Panc1 (cell line): ENCODE measurements around the gene RBPMS2. TPM values are rescaled to one million over a fixed set of nuclear protein-coding genes. Genes with fewer than 3 reads are reported as not detected.
A peak's percentile ranks its signal among the peaks of the same experiment; 100 is the strongest.

Source experiments
- ATAC-seq: fragments of 200-7000 bp; cut with Tn5 transposase; 2 replicates; pipeline ENCODE4 v1.9.1; 2020; ENCODE audit warnings: mild to moderate bottlenecking, moderate library complexity
- BruUV-seq: library from RNA; stranded (reverse); fragments of 400-500 nt; replicated peaks from 2 replicates; lab custom pipeline; 2021; lab: Mats Ljungman, UMichigan
- CTCF ChIA-PET: fragments of 300-600 bp; sonication (Branson Sonifier 250); formaldehyde crosslinking; loops from one replicate; lab custom pipeline; 2022; ENCODE audit warnings: antibody characterized with exemption; lab: Charles Lee
- POLR2A ChIA-PET: fragments of 300-600 bp; sonication (Branson Sonifier 250); formaldehyde crosslinking; loops from one replicate; lab custom pipeline; 2022; ENCODE audit warnings: antibody characterized with exemption; lab: Charles Lee
- DNase-seq: peaks from one replicate; pipeline ENCODE4 v3.0.0-alpha.2; 2010; ENCODE audit warnings: low read depth, low spot score
- H3K27ac ChIP-seq: 2 replicates; pipeline ENCODE4 v1.5.1; 2011; ENCODE audit warnings: mild to moderate bottlenecking, low read length, inconsistent platforms
- H3K27me3 ChIP-seq: fragments of 200-500 bp; sonication (Bioruptor generic); 2 replicates; pipeline ENCODE4 v1.6.0; 2014; ENCODE audit warnings: low read length, inconsistent platforms; ENCODE audit not compliant: control insufficient read depth, insufficient read depth
- H3K36me3 ChIP-seq: fragments of 200-500 bp; sonication (Bioruptor generic); 2 replicates; pipeline ENCODE4 v1.5.1; 2014; ENCODE audit warnings: inconsistent platforms, mild to moderate bottlenecking, low read length, moderate library complexity; ENCODE audit not compliant: control insufficient read depth, insufficient read depth
- H3K4me1 ChIP-seq: 2 replicates; pipeline ENCODE4 v1.5.1; 2011; ENCODE audit warnings: inconsistent platforms, mild to moderate bottlenecking, low read length, moderate library complexity; ENCODE audit not compliant: control insufficient read depth, insufficient read depth
- H3K4me3 ChIP-seq, 2 experiments: 2 replicates each; pipeline ENCODE4 v1.5.1; 2011 to 2012; ENCODE audit warnings: low read depth in 2 of 2, low read length in 2 of 2, mild to moderate bottlenecking in 2 of 2, inconsistent platforms in 1 of 2, moderate library complexity in 1 of 2
- H3K9me3 ChIP-seq: fragments of 200-500 bp; sonication (Bioruptor generic); 2 replicates; pipeline ENCODE4 v1.5.1; 2014; ENCODE audit warnings: low read depth, mild to moderate bottlenecking, inconsistent platforms, low read length, moderate library complexity; ENCODE audit not compliant: control insufficient read depth, insufficient read depth
- POLR2AphosphoS5 ChIP-seq: IDR thresholded peaks from 2 replicates; pipeline ENCODE4 v1.6.1; 2012; ENCODE audit warnings: mild to moderate bottlenecking, low read depth, low read length, moderate library complexity
- SIN3A ChIP-seq: IDR thresholded peaks from 2 replicates; pipeline ENCODE4 v1.6.1; 2012; ENCODE audit warnings: low read depth, mild to moderate bottlenecking, low read length, moderate library complexity, borderline replicate concordance; ENCODE audit not compliant: insufficient read depth
- TCF7L2 ChIP-seq: IDR thresholded peaks from 2 replicates; pipeline ENCODE4 v1.6.1; 2011; ENCODE audit warnings: mild to moderate bottlenecking, low read depth, low read length, inconsistent platforms
- in situ Hi-C: cut with HindIII; loops from 2 replicates; pipeline ENCODE4 v1.10.0; 2016; ENCODE audit warnings: low sequenced_read_pairs, low pct_unique_long_range_greater_than_20kb
- intact Hi-C: fragments of 100-400 bp; cut with micrococcal nuclease; formaldehyde crosslinking; loops from one replicate; pipeline ENCODE4 v1.10.0; 2022; ENCODE audit not compliant: unreplicated experiment
- total RNA-seq: library from RNA; stranded (reverse); gene quantifications from one replicate; pipeline ENCODE4 v1.2.1, GENCODE V29; 2021; ENCODE audit not compliant: unreplicated experiment
- TF ChIP-seq, protein P1 (sequence below): fragments of 450-650 bp; IDR thresholded peaks from 2 replicates; pipeline ENCODE4 v1.5.1; 2017; ENCODE audit warnings: mild to moderate bottlenecking
- TF ChIP-seq, protein P2 (sequence below), 2 experiments: IDR thresholded peaks; 2 replicates each; pipeline ENCODE4 v1.6.1; 2011 to 2012; ENCODE audit warnings: low read depth in 2 of 2, control low read depth in 1 of 2, low read length in 1 of 2, mild to moderate bottlenecking in 1 of 2, moderate library complexity in 1 of 2; ENCODE audit not compliant: insufficient read depth in 1 of 2

Gene RBPMS2
- total RNA-seq, 1 experiment from 2014 or later, result 33.7 TPM

DNA sequence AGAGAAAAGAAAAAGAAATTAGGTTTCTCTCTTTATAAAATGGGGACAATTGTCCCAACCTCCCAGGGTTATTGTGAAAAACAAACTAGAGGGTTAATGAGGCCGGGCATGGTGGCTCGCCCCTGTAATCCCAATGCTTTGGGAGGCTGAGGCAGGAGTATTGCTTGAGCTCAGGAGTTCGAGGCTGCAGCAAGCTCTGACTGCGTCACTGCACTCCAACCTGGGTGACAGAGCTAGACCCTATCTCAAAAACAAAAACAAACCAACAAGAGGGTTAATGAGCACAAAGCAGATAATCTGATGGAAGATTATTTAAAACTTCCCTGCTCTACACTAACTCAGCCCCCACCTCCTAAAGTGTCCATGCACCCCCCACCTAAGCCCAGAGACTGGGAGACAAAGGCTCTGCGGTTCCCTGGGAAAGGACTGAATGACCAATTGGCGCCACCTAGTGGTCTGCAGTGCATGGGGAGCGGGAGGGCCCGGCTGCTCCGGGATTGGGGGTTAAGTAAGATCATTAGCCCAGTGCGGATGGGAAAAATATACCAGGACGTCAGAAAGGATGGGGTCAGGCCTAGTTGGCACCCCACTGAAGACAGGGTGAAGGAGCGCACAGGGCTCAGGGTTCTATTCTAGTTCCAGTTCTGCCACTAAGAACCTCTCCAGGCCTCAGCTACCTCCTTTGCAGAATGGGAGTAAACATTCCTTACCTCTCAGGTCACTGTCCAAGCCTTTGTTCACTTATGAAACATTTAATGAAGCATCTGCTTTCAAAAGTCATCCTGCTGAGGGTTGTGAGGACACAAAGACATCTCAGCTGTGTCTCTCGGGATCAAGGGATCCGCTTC is 34.5 kb upstream of the RBPMS2 start:
- Histone ChIP-seq H3K27me3 (no peaks in the 10 kb centered on the region), H3K27ac (no peak overlapping the region), H3K4me3 (no peak overlapping the region), H3K4me1 (no peaks in the 10 kb centered on the region), H3K36me3 (no peaks in the 10 kb centered on the region), H3K9me3 (no peaks in the 10 kb centered on the region)
- BruUV-seq, result no TSS peak
- TF ChIP-seq, protein P1, sequence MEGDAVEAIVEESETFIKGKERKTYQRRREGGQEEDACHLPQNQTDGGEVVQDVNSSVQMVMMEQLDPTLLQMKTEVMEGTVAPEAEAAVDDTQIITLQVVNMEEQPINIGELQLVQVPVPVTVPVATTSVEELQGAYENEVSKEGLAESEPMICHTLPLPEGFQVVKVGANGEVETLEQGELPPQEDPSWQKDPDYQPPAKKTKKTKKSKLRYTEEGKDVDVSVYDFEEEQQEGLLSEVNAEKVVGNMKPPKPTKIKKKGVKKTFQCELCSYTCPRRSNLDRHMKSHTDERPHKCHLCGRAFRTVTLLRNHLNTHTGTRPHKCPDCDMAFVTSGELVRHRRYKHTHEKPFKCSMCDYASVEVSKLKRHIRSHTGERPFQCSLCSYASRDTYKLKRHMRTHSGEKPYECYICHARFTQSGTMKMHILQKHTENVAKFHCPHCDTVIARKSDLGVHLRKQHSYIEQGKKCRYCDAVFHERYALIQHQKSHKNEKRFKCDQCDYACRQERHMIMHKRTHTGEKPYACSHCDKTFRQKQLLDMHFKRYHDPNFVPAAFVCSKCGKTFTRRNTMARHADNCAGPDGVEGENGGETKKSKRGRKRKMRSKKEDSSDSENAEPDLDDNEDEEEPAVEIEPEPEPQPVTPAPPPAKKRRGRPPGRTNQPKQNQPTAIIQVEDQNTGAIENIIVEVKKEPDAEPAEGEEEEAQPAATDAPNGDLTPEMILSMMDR, result peak; percentile 96
- TF ChIP-seq, protein P2, sequence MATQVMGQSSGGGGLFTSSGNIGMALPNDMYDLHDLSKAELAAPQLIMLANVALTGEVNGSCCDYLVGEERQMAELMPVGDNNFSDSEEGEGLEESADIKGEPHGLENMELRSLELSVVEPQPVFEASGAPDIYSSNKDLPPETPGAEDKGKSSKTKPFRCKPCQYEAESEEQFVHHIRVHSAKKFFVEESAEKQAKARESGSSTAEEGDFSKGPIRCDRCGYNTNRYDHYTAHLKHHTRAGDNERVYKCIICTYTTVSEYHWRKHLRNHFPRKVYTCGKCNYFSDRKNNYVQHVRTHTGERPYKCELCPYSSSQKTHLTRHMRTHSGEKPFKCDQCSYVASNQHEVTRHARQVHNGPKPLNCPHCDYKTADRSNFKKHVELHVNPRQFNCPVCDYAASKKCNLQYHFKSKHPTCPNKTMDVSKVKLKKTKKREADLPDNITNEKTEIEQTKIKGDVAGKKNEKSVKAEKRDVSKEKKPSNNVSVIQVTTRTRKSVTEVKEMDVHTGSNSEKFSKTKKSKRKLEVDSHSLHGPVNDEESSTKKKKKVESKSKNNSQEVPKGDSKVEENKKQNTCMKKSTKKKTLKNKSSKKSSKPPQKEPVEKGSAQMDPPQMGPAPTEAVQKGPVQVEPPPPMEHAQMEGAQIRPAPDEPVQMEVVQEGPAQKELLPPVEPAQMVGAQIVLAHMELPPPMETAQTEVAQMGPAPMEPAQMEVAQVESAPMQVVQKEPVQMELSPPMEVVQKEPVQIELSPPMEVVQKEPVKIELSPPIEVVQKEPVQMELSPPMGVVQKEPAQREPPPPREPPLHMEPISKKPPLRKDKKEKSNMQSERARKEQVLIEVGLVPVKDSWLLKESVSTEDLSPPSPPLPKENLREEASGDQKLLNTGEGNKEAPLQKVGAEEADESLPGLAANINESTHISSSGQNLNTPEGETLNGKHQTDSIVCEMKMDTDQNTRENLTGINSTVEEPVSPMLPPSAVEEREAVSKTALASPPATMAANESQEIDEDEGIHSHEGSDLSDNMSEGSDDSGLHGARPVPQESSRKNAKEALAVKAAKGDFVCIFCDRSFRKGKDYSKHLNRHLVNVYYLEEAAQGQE (IDR thresholded peaks at IDR 0.05; ENCODE audit: insufficient read depth in 1 of 2, low read depth in 2 of 2, low read length in 1 of 2), result no peak
- ChIA-PET POLR2A (interaction anchor here (0.7 to 1.0 kb wide), 2 partner anchors 18 to 27 kb away, joined by 3 to 6 read pairs; no protein-coding TSS in a partner anchor), CTCF (interaction anchor here (0.6 to 1.7 kb wide), 15 partner anchors 13 to 572 kb away, joined by 3 to 12 read pairs (median 4); no protein-coding TSS in a partner anchor)
- intact Hi-C loops, result loop anchor here (1.0 kb wide), 1 partner anchor 79 kb away; no protein-coding TSS in a partner anchor
- DNase-seq, result no peak
- in situ Hi-C loops, result no loop called here
- peak; percentile 90 for ATAC-seq

DNA sequence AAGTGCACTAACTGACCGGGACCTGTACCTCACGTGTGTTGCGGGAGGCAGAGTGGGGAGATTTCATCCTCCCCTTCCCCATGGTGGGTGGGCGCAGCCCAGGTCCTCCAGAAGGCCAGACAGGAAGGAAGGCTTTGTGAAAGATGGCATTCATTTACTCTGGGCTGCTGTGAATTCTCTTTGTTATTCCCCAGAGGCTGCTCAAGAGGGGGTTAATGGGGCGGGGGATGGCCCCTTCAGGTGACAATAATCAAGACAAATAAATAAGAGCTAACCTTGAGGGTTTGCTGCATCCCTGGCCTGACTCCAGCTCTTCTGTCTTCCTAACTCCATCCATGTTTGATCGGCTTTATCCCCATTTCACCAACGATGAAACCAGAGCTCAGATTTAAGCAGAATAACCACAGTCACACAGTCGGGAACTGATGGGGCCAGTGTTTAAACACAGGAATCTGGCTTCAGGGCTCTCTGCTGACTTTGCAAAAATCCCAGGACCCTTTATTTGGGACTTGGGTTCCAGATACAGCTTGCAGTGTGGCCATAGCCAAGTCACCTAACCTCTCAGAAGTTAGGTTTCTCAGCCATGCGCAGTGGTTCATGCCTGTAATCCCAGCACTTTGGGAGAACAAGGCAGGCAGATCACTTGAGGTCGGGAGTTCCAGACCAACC is 33.5 kb upstream of the RBPMS2 start:
- no peaks in the 10 kb centered on the region for H3K27me3 ChIP-seq
- POLR2A ChIA-PET, result no interaction called here
- H3K27ac ChIP-seq, result no peak overlapping the region
- BruUV-seq, result no TSS peak
- in situ Hi-C loops, result no loop called here
- no peaks in the 10 kb centered on the region for H3K36me3 ChIP-seq
- no peak overlapping the region for H3K4me3 ChIP-seq
- TF ChIP-seq, protein P1, result no peak
- TF ChIP-seq POLR2AphosphoS5 (no peak), TCF7L2 (no peak), SIN3A (no peak)
- TF ChIP-seq, protein P2 (IDR thresholded peaks at IDR 0.05; ENCODE audit: insufficient read depth in 1 of 2, low read depth in 2 of 2, low read length in 1 of 2), result no peak
- ATAC-seq (no peak), DNase-seq (no peak)
- no peaks in the 10 kb centered on the region for H3K4me1 ChIP-seq
- intact Hi-C loops, result no loop called here
- CTCF ChIA-PET, result interaction anchor here (0.5 to 2.3 kb wide), 14 partner anchors 24 to 571 kb away, joined by 3 to 12 read pairs (median 4); no protein-coding TSS in a partner anchor
- no peaks in the 10 kb centered on the region for H3K9me3 ChIP-seq
